MG63 (cell line): ENCODE measurements around the gene HM13. TPM values are rescaled to one million over a fixed set of nuclear protein-coding genes. Genes with fewer than 3 reads are reported as not detected.
"Not testable (repeated sequence)": the region's sequence is repeated elsewhere in the genome, so short reads cannot be mapped to it uniquely, and the experiment has no call there.

Experiments used
- DNase-seq: peaks from one replicate; pipeline ENCODE4 v3.0.0-alpha.2; 2020
- H3K27me3 ChIP-seq: fragments of 250-450 bp; sonication (Bioruptor Pico); 2 replicates; pipeline ENCODE4 v1.5.1; 2020; ENCODE audit warnings: mild to moderate bottlenecking, moderate library complexity
- H3K36me3 ChIP-seq: fragments of 250-450 bp; sonication (Bioruptor Pico); 2 replicates; pipeline ENCODE4 v1.5.1; 2020; ENCODE audit warnings: mild to moderate bottlenecking, moderate library complexity
- H3K4me3 ChIP-seq: fragments of 250-450 bp; sonication (Bioruptor Pico); 2 replicates; pipeline ENCODE4 v1.5.1; 2020; ENCODE audit warnings: mild to moderate bottlenecking, moderate library complexity
- H3K9me3 ChIP-seq: fragments of 250-450 bp; sonication (Bioruptor Pico); 2 replicates; pipeline ENCODE4 v1.5.1; 2020; ENCODE audit warnings: mild to moderate bottlenecking, moderate library complexity
- total RNA-seq: library from RNA; depleted of rRNA; stranded (reverse); fragments of >200 nt; shearing (Covaris generic); gene quantifications from 2 replicates; pipeline ENCODE4 v1.2.3, GENCODE V29; 2014; ENCODE audit warnings: low replicate concordance; rRNA removed

Gene HM13
- total RNA-seq, 1 experiment from 2014 or later: 155 TPM

GRCh38 chr20:31605902-31606803 lies 91.9 kb downstream of the HM13 start:
- Histone ChIP-seq H3K4me3 (peak overlapping the region; percentile 69), H3K27me3 (no peaks in the 10 kb centered on the region), H3K9me3 (no peaks in the 10 kb centered on the region), H3K36me3 (peaks cover 18% of the 10 kb centered on the region)
- peak; percentile 22 for DNase-seq

DNA sequence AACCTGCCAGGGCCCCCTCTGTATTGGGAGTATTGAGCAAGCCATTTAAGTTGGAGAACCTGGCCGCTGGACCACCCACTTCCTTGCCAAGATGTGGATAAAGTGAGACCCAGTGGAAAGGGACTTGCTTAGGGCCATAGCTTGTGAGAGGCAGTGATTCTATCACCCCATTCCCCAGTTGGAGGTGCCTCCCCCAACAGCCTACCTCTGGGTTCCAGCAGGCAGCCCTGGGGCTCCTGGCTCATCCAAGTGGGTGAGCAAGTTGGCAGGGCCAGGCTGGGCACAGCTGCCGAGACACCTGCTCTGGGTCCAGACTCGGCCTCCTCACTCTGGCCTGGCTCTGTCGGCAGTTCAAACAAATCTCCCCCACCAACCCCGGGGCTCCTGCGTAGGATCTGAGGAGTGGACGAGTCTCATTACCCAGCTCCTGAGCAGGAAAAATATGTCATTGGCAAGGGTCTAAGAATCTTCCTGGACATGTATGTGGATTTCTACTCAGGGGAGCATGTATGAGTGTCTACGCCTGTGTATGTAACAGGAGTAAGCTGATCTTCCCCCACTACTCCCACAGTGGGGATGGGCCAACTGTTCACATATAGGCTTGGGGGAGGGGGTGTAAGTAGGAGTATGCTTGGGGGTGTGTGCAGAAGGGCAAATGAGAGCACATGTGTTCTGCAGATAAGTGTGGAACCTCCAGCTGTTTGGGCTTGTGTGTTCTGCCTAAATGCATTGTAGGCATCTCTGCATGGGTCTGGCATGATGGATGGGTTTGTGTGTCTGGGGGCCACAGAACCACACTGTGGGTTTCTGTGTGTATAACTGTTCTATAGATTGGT lies 92.8 kb downstream of the HM13 start:
- H3K9me3 ChIP-seq: no peaks in the 10 kb centered on the region
- H3K4me3 ChIP-seq: peak overlapping the region; percentile 69
- DNase-seq: peak; percentile 74
- peaks cover 18% of the 10 kb centered on the region for H3K36me3 ChIP-seq
- H3K27me3 ChIP-seq: no peaks in the 10 kb centered on the region

- H3K27me3 ChIP-seq: no peaks in the 10 kb centered on the region
- peak overlapping the region; percentile 69 for H3K4me3 ChIP-seq
- no peak for DNase-seq
- H3K9me3 ChIP-seq: no peaks in the 10 kb centered on the region
- peaks cover 18% of the 10 kb centered on the region for H3K36me3 ChIP-seq
Measured at GRCh38 chr20:31607640-31608250, 93.5 kb downstream of the HM13 start.

DNA sequence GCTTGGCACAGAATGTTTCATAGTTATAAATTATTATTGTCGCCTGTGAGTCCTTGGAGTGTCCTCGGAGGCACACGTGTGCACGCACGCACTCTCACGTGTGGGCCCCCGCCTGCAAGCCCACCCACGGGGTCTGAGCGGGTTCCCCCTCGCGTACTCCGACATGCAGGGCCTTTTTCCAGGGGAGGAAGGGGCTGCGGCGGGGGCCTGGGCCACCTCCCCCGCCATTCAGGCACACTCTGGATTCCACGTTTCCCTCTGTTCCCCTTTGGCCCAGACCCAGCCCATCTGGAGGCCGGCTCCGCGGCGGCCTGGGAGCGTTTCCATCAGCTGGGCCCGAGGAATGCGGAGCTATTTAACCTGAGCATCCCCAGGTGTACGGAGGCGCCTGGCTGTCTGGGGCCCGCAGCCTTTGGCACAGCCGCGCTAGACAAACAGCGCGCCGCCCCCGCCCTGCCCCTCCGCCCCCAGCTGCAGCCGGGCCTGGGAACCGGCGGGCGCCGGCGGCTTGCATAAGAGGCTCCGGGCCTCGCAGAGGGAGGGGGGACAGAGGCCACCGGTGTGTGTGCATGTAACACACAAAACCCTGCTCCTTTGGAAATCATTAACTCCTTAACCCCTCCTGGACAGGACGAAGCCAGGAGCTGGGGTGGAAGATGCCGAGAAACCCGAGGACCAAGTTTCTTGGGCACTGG lies 94.2 kb downstream of the HM13 start:
- H3K9me3 ChIP-seq: no peaks in the 10 kb centered on the region
- peak; percentile 56 for DNase-seq
- no peaks in the 10 kb centered on the region for H3K27me3 ChIP-seq
- peaks cover 18% of the 10 kb centered on the region for H3K36me3 ChIP-seq
- no peak overlapping the region for H3K4me3 ChIP-seq

DNA sequence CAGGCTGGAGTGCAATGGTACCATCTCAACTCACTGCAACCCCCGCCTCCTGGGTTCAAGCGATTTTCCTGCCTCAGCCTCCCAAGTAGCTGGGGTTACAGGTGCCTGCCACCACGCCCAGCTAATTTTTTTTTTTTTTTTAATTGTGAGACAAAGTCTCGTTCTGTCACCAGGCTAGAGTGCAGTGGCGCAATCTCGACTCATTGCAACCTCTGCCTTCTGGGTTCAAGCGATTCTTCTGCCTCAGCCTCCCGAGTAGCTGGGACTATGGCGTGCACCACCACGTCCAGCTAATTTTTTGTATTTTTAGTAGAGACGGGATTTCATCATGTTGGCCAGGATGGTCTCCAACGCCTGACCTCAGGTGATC lies 98.0 kb downstream of the HM13 start:
- H3K27me3 ChIP-seq, H3K36me3 ChIP-seq, H3K9me3 ChIP-seq, H3K4me3 ChIP-seq, DNase-seq: not testable (repeated sequence)

DNA sequence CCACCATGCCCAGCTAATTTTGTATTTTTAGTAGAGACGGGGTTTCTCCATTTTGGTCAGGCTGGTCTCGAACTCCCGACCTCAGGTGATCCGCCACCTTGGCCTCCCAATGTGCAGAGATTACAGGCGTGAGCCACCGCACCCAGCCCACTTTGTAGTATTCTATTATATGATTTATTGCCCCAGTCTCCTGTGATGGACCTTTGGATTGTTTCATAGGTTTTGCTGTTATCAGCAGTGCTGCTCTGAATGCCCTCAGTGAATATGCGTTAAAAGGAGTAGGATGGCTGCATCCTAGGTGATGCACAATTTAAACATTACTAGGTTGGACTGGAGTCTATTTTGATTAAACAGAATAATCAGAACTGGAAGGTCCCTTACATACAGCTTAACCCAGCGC lies 101.2 kb downstream of the HM13 start:
- H3K9me3 ChIP-seq: no peaks in the 10 kb centered on the region
- DNase-seq: no peak
- H3K27me3 ChIP-seq: no peaks in the 10 kb centered on the region
- no peaks in the 10 kb centered on the region for H3K36me3 ChIP-seq
- H3K4me3 ChIP-seq: no peak overlapping the region

DNA sequence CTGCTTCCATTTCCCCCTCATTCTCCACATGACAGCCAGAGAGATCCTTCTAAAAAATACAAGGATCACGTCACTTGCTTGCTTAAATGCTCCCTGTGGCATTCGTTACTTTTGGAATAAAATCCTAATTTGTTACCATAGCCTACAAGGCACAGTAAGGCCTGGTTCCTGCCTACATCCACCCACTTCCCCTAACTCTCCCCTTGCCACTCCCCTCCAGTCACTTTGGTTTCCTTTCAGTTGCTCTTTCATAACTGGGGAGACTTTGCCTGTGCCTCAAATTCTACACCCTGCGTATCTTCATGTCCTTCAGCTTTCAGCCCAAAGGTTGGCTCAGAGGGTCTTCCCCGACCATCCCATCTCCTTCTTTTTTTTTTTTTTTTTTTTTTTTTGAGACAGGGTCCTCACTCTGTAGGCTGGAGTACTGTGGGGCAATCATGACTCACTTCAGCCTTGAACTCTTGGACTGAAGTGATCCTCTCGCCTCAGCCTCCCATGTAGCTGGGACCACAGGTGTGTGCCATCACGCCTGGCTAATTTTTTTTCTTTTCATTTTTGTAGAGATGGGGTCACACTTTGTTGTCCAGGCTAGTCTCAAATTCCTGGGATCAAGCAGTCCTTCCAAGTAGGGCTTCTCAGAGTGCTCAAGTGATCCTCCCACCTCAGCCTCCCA lies 103.3 kb downstream of the HM13 start:
- no peak for DNase-seq
- no peaks in the 10 kb centered on the region for H3K36me3 ChIP-seq
- H3K9me3 ChIP-seq: no peaks in the 10 kb centered on the region
- no peaks in the 10 kb centered on the region for H3K27me3 ChIP-seq
- no peak overlapping the region for H3K4me3 ChIP-seq

Other genes starting within 250 kb of the HM13 start
- gene DEFB116, start 205.9 kb upstream of the HM13 start, total RNA-seq: not detected in 2 replicates
- gene DEFB118, start 145.8 kb upstream of the HM13 start, total RNA-seq: not detected in 2 replicates
- not detected in 2 replicates for gene DEFB119, start 123.9 kb upstream of the HM13 start, total RNA-seq
- gene DEFB121, start 108.2 kb upstream of the HM13 start, total RNA-seq: not detected in 2 replicates
- gene DEFB123, start 73.8 kb upstream of the HM13 start, total RNA-seq: not detected in 2 replicates
- not detected in 2 replicates for gene DEFB124, start 39.3 kb upstream of the HM13 start, total RNA-seq
- gene REM1, start 39.2 kb upstream of the HM13 start, total RNA-seq: not detected in 2 replicates
- gene ID1, start 90.8 kb downstream of the HM13 start, total RNA-seq: 363 and 396 TPM in 2 replicates
- not detected in 2 replicates for gene COX4I2, start 123.5 kb downstream of the HM13 start, total RNA-seq
- gene BCL2L1, start 208.4 kb downstream of the HM13 start, total RNA-seq: 63.0 and 64.2 TPM in 2 replicates
- gene TPX2, start 224.8 kb downstream of the HM13 start, total RNA-seq: 123 and 139 TPM in 2 replicates